Urothelium cell line (cell line): ENCODE data around the gene MAGI1.
A peak's percentile ranks its signal among the peaks of the same experiment; 100 is the strongest.
"Not testable (repeated sequence)": the region's sequence is repeated elsewhere in the genome, so short reads cannot be mapped to it uniquely, and the experiment has no call there.

ENCODE experiments used
- DNase-seq: peaks from one replicate; pipeline ENCODE4 v3.0.0; 2011; ENCODE audit warnings: low spot score, mixed read lengths
- FAIRE-seq: peaks from 2 replicates; lab custom pipeline; 2011; peaks lifted over from hg19 to GRCh38; lab: Jason Lieb, UNC

The MAGI1 gene

GRCh38 chr3:66038726-66039589, at the start of gene MAGI1:
MAGI1 (minus strand) TSS chr3:66038918; CDS start chr3:66038308, 610 bp downstream.
- FAIRE-seq: no peak
- peak; percentile 95 for DNase-seq

DNA sequence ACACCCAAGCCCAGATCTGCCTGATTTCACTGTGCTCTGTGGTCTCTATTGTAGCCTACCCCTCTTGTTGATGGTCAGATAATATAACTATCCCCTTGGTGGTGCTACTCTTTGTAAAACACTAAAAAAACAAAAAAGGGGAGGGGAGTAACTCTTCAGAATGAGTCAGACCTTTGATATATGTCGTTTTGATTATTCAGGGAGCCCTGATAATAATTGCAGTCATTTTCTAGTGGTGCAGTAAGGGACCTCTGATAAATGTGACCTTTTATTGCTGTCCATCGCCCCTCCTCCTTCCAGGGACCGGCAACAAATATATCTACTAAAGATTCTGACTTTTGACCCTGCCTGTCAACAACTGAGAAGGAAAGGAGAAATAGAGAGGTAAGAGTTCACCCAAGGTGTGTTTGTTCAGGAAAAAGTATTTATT, 45.1 kb upstream of the MAGI1 start:
- DNase-seq (no peak), FAIRE-seq (no peak)

DNA sequence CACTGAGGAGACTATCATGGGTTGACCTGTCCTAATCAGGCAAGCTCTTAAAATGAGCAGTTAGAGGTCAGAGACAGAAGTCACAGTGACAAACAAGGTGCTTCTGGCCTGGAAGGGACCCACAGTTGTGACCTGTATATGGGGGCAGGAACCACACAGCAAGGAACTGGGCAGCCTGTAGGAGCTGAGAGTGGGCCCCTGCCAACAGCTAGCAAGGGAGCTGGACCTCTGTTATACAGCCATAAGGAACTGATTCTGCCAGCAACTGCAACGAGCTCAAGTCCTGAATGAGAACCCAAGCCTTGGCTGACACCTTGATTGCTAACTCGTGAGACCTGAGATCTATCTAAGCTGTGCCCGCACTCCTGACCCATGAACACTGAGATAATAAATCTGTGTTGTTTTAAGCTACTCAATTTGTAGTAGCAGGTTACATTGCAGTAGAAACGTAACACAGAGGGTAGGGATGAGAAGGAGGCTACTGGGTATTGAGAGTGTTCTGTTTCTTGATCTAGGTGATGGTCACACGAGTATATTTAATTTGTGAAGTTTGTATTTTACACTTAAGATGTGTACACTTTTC, 44.5 kb upstream of the MAGI1 start:
- DNase-seq (no peak), FAIRE-seq (no peak)

DNA sequence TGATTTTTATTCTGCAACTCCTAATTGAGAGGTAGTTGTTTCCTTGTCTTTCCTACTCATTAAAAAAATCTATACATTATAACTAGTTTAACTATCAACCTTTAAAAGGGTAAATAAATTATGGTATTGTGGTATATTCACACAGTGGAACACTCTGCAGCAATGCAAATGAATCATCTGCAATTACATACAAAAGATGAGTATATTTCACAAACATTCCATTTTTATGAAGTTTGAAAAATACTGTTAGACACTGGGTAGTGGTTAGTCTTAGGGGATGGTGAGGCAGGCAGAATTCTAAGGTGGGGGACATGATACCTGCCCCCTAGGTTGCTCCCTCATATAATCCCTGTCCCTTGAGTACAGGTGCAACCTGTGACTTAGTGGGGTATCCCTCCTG, 44.0 kb upstream of the MAGI1 start:
- DNase-seq (no peak), FAIRE-seq (no peak)

DNA sequence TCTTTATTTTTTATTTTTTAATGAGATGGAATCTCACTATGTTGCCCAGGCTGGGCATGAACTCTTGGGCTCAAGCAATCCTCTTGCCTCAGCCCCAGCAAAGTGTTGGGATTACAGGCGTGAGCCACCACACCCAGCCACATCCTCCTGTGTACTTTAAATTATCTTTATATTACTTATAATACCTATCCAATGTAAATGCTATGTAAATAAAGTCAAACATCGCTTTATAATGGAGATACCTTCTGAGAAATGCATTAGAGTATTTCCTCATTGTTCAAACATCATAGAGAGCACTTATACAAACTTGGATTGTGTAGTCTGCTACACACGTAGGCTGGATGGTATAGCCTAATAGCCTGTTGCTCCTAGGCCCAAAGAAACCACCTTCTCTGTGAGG, 41.4 kb upstream of the MAGI1 start:
- no peak for DNase-seq
- no peak for FAIRE-seq

GRCh38 chr3:66077973-66078372, 39.3 kb upstream of the MAGI1 start:
- no peak for DNase-seq
- no peak for FAIRE-seq

DNA sequence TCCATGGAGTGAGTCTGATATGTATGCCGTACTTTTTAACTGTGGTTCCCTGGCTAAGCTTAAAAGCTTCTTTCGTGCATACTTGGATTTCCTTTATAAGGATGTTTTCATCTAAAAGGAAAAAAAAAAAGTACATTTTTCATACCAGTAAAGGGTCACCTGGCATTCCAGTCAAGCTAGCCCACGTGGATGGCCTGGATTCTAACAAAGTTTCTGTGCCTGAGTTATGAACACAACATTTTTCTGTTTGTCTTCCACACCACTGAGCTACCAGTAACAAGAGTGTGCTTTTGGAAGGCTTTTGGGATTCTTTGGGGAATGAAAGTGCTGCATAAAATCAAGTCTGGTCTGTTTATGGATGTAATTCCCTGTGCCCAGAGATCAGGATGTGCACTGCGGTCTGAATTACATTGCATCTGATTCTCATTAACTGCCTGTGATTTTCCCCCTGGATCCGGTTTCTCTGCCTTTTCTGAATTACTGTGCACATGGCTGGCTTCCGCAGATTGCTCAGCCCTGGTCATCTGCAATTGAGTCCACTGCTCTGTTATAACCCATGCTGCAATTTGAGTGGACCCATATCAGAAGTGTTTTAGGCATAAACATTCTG, 38.2 kb upstream of the MAGI1 start:
- no peak for FAIRE-seq
- DNase-seq: no peak

DNA sequence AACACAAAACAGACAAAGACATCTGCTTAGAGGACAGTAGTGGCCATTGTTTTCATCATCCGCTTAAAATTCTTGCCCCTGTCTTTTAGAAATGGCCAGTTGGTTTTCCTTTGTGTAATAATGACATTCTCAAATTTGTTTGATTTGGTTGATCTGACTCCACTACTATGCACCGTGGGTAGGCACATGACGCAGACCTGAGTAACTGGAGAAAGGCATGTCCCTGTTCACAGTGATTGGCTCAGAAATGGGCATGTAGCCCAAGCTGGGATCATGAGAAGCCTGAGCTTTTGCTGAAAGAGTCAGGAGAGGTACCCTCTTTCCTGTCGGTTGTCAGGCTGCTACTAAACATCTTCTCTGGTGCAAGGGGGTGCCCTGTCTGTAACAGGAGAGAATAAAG, 36.6 kb upstream of the MAGI1 start:
- no peak for FAIRE-seq
- peak; percentile 28 for DNase-seq

DNA sequence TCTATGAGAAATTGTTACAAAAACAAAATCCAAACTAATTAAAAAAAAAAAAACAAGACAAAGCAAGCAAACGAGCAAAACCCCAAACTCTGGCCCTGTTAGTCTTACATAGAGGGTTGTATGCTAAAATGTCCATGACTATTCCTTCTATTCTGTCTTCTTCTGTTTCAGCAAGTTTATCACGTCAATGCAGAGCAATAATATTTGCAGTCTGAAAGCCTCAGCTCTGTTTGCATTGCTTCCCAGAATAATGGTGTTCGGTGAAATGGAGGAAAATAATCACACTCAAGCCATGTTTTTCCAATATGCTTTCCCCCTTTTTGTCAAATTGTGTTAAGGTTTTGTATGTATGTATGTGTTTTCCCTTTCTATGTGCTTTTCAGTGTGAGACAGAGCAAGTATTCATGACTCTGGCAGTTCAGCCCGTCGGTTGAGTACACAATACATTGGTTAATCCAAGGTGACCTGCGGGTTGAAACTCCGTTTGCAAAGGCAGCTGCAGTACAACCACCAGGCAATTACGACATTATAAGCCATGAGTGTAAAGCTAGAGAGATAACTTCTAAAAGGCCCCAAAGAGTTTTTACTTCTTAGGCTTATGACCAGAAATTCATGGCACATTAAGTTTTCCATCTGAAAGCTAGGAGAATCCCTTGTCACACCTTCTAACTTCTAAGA, 34.9 kb upstream of the MAGI1 start:
- FAIRE-seq (no peak), DNase-seq (no peak)

DNA sequence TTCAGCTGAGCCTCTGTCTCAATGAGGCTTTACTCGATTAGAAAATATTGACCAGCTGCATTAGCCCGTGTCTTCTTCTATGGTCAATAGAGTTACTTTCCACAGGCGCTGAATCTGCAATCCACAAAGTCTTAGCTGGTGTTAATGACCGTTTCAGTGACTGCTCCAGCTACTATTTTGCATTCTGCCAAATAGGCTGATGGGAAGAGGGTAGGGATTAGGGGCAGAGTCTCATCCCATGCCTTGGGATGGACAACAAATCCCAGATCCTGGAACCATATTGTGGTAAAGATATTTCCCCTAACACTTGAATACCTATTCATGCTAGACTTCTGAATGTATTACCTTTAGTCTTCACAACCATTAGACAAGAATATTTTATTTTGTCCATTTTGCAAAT, 29.5 kb upstream of the MAGI1 start:
- FAIRE-seq: no peak
- no peak for DNase-seq

DNA sequence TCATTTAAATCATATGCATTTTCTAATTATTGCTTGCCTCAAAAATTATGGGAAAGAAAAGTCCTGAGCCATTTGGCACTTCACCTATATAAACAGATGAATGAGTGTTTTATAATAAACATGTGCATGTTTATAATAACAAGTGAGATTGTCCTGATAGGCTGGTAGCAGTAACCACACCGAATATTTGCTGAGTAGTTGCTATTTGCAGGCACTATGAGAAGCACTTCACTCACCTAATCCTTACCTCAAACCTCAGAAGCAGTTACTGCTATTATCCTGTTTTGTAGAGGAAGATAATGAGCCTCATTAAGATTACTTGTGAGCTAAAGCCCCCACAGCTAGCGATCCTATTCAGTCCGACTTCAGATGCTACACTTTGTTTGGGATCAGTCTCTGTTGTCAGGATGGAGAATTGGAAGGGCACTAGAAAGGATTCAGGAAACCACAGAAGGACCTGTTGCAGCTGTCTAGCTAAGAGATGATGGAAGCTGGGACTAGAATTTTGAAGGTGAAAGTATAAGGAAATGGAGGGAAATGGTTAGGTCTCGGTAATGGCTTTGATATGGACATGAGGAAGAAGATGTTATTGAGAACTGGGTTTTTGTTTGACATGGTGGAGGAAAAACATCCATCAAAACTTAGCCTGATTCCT, 28.4 kb upstream of the MAGI1 start:
- no peak for DNase-seq

DNA sequence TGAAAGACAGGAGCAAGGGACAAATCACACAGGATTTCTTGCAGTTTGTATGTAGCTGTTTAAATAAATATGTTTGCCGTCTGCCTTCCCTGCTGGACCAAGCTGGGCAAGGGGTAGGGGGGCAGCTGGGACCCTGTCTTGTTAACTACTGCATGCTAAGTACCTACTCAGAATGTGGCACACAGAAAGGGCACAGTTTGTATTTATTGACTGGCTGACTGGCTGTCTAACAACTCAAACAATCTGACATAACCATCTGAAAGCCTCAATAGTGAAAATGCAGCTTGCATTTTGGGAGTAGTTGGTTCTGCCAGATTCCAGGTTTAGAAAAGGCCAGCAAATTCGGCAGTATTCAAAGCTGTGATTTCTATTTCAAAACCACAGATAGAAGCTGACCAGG, 16.6 kb upstream of the MAGI1 start:
- DNase-seq: no peak
- FAIRE-seq: no peak

More for the DNA sequence above, 28.4 kb upstream of the MAGI1 start:
- no peak for FAIRE-seq

- FAIRE-seq (no peak), DNase-seq (no peak)
These were observed 14.9 kb upstream of the MAGI1 start for GRCh38 chr3:66053550-66054094.

- no peak for DNase-seq
- FAIRE-seq: no peak
These were observed 14.2 kb upstream of the MAGI1 start for GRCh38 chr3:66052721-66053549.

DNA sequence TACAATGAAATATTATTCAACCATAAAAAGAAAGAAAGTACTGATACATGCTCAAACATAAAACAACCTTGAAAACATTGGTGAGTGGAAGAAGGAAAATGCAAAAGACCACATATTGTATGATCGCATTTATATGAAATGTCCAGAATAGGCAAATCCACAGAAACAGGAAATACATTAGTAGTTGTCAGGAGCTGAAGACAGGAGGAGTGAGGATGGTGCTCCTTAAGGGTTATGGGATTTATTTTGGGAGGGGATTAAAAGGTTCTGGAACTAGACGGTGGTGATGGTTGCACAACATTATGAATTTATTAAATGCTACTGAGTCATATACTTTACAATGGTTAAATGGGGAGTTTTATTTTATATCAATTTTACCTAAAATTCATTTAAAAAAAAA, 12.1 kb upstream of the MAGI1 start:
- no peak for FAIRE-seq
- DNase-seq: no peak

DNA sequence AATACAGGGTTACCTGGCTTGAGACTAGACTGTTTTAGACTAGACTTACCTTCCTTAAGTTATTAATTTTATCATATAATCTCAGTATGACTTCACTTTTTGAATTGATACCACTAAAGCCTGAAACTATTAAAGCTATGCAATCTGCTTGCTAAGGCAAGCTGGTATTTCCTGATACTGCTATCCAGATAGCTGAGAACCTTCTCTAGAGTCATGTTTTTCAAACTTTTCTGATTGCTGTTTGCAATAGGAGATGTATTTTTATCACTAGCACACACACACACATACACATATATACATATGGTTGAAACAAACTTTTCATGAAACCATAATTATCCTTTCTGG, 9.3 kb upstream of the MAGI1 start:
- DNase-seq (no peak), FAIRE-seq (no peak)

GRCh38 chr3:66047311-66048050, 8.8 kb upstream of the MAGI1 start:
- DNase-seq (peak; percentile 37), FAIRE-seq (no peak)

DNA sequence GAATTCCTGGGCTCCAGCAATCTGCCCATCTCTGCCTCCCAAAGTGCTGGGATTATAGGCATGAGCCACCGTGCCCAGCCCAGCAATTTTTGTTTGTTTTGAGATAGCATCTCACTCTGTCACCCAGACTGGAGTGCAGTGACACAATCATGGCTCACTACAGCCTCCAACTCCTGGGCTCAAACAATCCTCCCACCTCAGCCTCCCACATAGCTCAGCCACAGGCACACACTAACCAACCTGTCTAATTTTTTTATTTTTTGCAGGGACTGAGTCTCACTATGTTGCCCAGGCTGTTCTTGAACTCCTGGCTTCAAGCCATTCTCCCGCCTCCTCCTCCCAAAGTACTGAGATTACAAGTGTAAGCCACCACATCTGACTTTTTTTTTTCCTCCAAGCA, 7.6 kb upstream of the MAGI1 start:
- not testable (repeated sequence) for FAIRE-seq

DNA sequence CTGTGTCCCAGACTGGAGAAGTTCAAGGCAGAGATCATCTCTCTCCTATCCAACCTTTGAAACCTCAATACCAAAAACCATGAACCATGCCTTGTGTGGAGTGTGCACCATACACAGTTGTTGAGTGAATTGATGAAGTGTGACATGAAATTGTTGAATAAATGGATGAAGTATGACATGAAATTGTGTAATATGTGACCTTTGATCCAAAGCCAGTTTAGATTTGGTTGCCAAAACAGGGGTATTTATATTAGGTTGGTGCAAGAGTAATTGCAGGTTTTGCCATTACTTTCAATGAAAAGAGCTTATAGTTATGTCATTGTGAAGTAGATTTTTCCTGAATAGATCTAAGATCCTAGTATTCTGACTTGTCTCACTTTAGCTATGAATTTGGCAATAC, 3.1 kb upstream of the MAGI1 start:
- no peak for FAIRE-seq
- DNase-seq: no peak

More for the DNA sequence above, 7.6 kb upstream of the MAGI1 start:
- DNase-seq: not testable (repeated sequence)
